Inferior parietal cortex (tissue), 1 donor: ENCODE results near the gene NOS3.

Source experiments
- DNase-seq: peaks from one replicate; pipeline ENCODE4 v3.0.0-alpha.2; 2016; ENCODE audit errors: extremely low spot score

NOS3 gene

DNA sequence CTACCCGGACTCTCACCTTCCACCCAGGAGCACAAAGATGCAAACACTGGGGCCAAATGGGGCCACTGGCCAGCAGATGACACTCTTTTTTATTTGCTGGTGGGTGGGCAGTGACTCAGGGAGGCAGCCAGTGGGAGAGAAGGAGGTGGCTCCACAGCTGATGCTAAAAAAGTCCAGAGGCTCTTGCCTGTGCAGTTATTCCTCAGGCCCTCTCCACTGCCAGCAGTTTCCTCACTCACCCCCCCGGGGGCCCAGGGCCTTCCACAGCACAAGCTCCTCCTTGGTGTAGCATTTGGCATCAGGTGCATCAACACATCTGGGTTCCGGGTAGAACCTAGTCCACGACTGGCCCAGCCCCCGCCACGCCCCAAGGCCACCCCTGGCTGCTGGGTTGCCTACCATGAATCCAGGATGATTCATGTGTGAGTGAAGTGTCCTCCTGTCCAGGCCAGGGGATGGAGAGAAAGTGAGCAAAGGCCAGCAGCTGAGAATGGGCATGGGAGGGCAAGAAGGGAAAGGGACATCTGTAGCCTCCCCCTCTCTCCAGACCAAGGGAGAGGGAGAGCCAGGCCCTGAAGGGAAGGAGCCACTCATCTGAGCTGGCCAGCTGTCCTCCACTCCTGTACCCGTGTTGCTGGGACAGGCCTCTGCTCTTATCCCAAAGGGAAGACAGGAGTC lies 11.0 kb upstream of the NOS3 start:
- DNase-seq = no peak

DNA sequence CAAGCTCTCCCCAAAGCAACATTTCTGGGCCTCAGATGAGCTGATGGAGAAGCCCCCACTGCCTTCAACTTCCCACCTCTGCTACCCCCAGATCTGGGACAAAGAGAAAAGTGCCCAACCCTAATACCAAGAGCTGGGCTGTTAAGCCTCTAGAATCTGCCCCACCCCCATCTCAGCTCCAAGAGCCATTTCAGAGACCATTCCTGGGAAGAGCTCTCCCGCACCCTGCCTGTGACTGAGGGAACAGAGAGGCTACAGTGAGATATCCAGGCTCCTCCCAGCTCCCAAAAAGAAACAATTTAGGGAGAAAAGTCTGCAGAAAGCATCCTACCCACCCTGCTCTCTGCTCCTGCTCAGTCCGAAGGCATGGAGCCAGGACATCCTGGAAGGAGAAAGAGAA lies 10.2 kb upstream of the NOS3 start:
- DNase-seq = no peak

DNA sequence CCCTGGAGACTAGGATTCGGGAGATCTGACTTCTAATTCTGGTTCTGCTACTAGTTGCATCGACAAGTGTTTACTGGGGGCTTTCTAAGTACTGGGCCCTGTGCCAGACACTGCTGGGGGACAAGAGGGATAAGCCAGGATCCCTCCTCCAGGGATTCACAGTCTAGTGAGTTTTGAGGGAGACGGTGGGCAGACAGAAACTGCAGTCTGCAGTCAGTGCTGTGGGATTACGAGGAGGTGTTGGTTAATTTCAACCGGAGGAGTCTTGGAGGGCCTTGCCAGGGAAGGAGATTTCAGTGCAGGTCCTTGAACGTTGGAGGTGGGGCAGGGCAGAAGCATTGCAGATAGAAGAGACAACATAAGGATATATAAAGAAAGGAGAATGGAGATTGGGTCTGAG lies 9.2 kb upstream of the NOS3 start:
- no peak for DNase-seq

DNA sequence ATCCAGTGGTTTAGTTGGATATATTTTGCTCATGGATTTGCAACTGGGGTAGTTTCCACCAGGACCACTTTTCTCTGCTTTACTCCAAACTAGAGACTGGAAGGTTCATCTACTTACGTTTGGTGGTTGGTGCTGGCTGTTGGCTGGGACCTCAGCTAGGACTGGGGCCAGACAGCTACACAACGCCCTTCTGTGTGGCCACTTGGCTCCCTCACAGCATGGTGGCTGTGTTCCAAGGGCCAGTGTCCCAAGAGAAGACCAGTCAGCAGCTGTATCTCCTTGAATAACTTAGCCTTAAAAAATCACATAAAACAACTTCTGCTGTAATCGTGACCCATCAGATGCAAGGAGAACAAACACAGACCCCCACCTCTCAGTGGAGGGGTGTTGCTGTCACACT lies 8.5 kb upstream of the NOS3 start:
- DNase-seq = peak; percentile 89

DNA sequence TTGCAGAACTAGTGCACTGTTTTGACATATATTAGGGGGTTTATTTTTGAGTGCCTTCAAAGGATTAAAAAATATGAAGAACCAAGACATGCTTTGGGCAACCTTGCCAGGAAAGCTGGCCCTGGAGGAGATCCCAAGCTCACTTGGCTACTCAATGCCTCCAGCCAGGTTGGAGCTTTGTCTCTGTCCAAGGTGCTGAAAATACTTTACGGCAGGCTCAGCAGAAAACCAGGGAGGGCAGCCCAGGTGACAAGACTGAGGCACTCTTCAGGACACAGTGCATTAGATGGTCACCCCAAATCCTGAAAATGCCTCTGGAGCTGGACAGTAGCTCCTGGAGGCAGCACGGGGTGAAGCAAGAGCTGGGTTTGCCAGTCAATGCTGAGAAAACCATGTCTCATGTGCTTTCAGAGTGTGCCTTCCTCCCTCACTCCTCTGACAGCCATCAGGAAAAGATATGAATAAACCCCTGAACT lies 6.9 kb upstream of the NOS3 start:
- no peak for DNase-seq

DNA sequence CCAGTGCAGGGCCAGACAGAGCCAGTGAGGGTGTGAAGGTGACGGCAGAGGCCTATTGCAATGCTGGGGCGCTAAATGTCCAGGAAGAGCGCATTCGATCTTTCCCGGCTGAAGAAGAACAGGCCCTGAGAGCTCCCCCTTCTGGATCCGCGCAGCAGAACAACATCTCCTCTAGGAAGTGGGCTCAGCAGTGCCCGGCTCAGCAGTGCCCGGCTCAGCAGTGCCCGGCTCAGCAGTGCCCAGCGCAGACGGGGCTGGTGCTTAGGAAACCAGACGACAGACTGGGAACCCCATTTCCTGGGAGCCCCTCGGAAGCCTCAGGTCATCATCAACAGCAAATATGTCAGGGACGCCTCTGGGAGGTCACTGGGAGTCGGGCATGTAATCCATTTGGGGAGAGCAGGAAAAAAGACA lies 4.7 kb upstream of the NOS3 start:
- DNase-seq = no peak

DNA sequence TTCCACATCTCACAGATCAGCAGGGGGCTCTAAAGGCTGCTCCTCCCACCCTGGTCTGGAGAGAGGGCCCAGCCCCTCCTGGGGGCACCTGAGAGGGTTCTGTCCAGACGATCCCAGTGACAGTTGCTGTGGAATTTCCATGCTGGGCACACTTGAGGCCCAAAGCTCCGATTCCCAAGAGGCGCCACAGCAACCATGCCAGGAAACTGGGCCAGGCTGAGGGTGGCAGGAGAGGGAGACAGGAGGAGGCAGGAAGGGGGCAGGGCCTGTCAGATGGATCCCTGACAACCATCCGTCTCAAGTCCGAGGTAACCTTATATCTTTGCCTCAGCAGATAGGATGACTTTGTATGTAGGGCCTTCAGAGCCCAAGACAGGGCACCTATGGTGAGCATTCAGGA lies 4.3 kb upstream of the NOS3 start:
- no peak for DNase-seq

DNA sequence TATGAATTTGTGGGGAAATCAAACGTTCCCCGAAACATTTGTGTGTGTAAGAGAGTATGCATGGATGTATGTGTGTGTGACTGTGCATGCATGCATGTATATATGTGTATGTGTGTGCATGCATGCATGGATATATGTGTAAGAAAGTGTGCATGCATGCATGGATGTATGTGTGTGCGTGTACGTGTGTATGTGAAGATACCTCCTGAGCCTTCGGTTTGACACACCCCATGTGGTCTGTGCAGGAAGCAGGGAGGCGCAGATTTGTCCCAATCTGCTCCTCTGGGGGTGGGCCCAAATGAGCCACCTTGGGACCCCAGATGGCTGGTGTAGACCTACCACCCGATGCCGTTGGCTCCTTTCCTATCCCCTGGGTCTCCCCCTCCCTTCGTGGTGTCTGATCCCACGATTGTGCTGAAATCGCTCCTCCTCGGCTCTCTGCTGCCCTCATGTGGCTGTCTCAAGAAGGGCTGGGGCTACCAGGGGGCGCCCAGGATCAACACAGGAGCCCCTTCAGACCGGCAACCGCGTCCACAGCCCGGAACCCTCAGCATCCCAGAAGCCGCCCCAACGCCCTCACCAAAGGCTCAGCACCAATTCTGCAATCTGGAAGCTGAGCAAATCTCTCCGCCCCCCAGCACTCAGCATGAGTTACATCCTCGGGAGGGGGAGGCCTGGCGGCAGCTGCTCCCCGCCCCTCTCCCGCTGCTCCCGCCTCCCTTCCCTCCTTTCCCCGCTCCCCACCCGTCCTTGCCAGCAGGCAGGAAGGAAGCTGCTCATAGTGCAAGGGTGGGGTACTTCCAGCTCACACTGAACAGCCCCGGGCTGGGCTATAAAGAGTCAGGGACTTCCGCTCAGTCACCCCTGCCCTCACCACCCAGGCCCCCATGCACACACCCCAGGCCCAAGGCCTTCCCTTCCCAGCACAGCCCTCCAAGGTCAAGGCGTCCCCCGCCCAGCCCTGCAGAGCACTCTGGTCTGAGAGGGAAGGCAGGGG lies 2.3 kb upstream of the NOS3 start:
- peak; percentile 76 for DNase-seq

DNA sequence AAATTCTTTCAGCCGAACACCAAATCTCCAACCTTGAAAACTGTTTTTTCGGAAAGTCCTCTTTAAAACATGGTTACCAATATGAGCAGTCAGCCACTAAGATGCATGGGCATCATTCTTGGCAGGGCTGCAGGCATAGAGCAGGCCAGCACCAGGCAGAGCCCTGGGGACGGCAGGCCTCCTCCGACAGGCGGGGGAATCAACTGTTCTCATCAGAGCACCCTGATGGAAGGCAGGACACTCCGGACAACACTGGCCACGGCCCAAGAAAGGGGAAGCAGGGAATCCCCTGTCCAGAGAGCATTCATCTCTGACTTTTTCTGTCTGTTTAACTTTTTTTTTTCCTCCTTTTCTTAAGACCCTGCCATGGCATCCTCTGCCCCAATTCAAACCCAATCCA lies 1.4 kb upstream of the NOS3 start:
- no peak for DNase-seq

DNA sequence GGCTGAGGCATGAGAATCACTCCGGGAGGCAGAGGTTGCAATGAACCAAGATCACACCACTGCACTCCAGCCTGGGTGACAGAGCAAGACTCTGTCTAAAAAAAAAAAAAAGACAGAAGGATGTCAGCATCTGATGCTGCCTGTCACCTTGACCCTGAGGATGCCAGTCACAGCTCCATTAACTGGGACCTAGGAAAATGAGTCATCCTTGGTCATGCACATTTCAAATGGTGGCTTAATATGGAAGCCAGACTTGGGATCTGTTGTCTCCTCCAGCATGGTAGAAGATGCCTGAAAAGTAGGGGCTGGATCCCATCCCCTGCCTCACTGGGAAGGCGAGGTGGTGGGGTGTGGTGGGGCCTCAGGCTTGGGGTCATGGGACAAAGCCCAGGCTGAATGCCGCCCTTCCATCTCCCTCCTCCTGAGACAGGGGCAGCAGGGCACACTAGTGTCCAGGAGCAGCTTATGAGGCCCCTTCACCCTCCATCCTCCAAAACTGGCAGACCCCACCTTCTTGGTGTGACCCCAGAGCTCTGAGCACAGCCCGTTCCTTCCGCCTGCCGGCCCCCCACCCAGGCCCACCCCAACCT lies 1.3 kb downstream of the NOS3 start:
- DNase-seq = no peak

DNA sequence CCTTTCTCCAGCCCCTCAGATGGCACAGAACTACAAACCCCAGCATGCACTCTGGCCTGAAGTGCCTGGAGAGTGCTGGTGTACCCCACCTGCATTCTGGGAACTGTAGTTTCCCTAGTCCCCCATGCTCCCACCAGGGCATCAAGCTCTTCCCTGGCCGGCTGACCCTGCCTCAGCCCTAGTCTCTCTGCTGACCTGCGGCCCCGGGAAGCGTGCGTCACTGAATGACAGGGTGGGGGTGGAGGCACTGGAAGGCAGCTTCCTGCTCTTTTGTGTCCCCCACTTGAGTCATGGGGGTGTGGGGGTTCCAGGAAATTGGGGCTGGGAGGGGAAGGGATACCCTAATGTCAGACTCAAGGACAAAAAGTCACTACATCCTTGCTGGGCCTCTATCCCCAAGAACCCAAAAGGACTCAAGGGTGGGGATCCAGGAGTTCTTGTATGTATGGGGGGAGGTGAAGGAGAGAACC lies 2.1 kb downstream of the NOS3 start:
- DNase-seq = no peak

DNA sequence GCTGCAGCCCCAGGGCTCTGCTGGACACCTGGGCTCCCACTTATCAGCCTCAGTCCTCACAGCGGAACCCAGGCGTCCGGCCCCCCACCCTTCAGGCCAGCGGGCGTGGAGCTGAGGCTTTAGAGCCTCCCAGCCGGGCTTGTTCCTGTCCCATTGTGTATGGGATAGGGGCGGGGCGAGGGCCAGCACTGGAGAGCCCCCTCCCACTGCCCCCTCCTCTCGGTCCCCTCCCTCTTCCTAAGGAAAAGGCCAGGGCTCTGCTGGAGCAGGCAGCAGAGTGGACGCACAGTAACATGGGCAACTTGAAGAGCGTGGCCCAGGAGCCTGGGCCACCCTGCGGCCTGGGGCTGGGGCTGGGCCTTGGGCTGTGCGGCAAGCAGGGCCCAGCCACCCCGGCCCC lies 2.7 kb downstream of the NOS3 start:
- DNase-seq = no peak

DNA sequence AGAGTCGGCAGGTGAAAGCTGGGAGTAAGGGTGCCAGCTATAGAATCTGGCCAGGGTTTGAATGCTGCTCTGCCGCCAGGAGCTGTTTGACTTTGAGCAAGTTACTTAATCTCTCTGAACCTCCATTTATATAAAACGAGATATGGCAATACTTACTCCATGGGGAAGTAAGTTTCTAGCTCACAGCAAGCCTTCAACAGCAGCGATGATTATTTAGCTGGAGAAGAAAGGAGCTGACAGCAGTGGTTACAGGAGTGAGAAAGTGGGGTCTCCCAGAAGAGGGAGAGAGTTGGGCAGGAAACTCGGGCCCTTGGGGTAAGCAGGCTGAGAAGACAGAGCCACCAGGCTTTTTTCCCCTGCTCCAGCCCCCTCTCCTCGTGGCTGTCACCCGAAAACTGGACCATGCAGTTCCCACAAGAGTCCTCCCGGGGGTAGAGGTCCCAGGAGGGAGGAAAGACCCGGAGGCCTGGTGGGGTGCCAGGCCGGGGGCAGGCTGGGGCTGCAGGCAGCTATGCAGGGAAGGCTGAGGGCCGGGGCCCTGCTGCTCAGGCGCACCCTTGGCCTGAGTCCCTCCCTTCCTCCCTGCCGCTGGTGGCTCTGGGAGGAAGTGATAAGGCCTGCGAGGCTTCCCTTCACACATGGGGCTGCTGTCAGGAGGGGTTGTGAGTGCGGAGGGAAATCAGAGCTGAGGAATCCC lies 3.5 kb downstream of the NOS3 start:
- DNase-seq = no peak

DNA sequence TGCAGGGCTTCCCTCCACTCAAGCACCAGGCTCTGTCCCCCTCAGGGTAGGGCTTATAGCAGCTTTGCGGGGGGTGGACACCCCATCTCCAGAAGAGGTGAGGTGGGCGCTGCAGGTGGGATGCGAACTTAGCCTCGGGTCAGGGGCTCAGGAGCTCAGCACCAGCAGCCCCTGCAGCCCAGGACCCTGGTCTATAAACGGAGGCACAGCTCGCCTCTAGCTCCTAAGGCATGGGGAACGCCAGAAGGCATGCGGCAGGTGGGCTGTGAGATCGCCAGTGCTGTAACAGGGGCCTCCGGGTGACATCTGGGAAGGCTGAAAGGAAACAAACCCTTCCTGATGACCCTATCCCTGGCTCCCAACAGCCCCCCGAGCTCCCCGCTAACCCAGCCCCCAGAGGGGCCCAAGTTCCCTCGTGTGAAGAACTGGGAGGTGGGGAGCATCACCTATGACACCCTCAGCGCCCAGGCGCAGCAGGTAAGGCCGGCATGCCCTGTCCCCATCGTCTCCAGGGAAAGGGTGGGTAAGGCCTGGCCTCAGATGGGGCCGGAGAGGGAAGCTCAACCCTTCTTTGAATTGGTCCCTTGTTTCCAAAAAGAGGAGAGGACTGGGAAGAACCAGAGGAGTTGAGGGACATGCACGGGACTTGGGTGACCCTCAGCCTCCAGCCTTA lies 4.2 kb downstream of the NOS3 start:
- DNase-seq = no peak

DNA sequence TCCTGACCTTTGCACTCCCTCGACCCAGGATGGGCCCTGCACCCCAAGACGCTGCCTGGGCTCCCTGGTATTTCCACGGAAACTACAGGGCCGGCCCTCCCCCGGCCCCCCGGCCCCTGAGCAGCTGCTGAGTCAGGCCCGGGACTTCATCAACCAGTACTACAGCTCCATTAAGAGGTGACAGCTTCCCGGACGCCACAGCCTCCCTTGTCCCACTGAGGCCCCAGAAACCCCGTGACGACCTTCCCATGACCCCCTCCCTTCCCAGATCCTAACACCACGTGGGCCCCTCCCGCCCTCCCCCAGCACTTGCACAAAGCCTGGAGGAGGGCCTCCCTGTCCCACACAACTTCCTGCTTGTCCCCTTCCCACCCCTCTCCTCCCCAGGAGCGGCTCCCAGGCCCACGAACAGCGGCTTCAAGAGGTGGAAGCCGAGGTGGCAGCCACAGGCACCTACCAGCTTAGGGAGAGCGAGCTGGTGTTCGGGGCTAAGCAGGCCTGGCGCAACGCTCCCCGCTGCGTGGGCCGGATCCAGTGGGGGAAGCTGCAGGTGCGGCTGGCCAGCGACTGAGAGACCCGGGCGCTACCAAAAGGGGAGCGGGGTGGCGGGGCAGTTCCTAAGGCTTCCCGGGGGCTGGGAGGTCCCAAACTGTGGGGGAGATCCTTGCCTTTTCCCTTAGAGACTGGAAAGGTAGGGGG lies 5.7 kb downstream of the NOS3 start:
- no peak for DNase-seq

DNA sequence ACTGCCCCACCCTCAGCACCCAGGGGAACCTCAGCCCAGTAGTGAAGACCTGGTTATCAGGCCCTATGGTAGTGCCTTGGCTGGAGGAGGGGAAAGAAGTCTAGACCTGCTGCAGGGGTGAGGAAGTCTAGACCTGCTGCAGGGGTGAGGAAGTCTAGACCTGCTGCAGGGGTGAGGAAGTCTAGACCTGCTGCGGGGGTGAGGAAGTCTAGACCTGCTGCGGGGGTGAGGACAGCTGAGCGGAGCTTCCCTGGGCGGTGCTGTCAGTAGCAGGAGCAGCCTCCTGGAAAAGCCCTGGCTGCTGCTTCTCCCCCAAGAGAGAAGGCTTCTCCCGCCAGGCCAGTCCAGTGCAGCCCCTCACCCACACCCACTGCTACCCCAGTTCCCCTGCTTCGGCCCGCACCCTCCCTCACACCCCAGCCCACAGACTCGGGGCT lies 6.3 kb downstream of the NOS3 start:
- no peak for DNase-seq

DNA sequence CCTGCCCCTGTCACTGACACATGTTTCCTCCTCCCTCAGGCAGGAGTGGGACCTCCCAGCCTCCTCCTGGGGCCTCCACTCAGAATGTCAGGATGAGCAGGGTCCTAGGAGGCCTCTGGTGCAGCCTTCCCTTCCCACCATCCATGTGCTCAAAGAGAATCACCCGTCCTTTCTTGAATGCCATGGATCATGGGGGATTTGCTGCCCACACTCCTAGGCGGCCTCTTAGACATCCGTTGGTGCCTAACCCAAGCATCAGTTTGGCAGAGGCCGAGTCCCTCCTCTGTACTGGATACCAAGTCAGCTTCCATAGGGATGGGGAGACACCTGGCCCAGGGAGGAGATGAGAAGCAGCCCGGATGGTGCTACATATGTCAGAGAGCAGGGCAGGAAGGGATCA lies 7.0 kb downstream of the NOS3 start:
- DNase-seq = no peak

DNA sequence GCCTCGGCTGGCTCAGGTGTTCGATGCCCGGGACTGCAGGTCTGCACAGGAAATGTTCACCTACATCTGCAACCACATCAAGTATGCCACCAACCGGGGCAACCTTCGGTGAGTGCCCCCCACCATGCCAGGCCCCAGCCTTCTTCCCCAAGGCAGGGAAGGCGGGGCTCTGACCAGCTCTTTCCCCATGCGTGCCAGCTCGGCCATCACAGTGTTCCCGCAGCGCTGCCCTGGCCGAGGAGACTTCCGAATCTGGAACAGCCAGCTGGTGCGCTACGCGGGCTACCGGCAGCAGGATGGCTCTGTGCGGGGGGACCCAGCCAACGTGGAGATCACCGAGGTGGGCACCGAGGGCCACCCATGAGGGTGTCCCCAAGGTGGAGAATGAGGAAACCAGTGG lies 7.5 kb downstream of the NOS3 start:
- no peak for DNase-seq

DNA sequence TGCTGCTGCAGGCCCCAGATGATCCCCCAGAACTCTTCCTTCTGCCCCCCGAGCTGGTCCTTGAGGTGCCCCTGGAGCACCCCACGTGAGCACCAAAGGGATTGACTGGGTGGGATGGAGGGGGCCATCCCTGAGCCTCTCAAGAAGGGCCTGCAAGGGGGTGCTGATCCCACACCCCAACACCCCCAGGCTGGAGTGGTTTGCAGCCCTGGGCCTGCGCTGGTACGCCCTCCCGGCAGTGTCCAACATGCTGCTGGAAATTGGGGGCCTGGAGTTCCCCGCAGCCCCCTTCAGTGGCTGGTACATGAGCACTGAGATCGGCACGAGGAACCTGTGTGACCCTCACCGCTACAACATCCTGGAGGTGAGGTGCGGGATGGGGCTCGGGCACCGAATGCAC lies 8.2 kb downstream of the NOS3 start:
- no peak for DNase-seq

DNA sequence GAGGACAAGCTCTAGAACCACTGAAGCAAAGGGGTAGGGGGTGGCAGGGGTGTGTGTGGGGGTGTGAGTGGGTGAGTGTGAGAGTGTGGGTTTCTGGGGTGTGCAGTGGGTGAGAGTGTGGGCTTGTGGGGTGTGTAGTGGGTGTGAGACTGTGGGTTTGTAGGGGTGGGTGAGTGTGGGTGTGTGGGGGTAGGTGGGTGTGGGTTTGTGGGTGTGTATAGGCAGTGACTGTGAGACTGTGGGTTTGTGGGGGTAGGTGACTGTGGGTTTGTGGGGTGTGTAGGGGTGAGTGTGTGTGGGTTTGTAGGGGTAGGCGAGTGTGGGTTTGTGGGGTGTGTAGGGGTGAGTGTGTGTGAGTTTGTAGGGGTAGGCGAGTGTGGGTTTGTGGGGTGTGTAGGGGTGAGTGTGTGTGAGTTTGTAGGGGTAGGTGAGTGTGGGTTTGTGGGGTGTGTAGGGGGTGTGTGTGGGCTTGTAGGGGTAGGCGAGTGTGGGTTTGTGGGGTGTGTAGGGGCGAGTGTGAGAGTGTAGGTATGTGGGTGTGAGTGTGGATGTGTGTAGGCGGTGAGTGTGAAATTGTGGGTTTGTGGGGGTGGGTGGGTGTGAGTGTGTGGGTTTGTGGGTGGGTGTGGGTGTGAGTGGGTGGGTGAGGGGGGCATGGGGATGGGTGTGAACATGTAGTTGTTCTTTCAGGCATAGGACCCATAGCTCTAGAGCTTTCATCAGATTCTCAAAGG lies 8.8 kb downstream of the NOS3 start:
- no peak for DNase-seq
